ENCODE data around the gene CFAP45.

DNA sequence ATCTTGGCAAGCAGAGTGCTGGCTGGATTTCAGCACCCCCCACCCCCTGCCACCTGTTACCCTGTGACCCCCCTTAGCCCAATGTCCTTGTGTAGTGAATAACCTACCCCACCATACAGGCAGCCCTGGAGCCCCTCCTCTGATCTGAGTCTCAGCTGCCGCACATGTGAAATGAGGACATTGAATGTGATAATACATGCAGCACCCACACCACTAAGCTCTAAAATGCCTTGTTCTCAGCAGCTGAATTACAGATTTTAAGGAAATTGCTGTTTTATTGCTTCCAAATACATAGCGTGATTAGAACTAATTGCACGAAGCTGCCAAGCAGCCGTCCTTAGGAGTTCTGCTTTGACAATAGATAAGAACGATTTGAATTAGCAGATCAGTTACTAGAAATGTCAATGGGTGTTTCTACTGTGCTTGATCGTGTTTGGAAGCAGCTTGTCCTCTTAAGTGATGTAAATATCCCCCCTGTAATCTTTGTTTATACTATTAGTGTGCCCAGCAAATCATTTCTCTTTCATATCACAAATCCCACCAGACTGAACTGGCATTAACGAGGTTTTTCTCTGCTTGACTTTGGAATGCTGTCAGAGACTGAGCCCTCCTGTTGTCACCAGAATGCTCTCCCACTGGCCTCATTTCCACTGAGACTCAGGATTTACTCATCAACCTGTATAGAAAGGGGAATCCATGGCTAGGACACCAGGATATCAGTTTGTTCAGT lies 68.4 kb downstream of the CFAP45 start:
- TF ChIP-seq MECOM (CRISPR knock-in tag; IDR thresholded peaks at IDR 0.05): no peak
- TF ChIP-seq, protein P1, sequence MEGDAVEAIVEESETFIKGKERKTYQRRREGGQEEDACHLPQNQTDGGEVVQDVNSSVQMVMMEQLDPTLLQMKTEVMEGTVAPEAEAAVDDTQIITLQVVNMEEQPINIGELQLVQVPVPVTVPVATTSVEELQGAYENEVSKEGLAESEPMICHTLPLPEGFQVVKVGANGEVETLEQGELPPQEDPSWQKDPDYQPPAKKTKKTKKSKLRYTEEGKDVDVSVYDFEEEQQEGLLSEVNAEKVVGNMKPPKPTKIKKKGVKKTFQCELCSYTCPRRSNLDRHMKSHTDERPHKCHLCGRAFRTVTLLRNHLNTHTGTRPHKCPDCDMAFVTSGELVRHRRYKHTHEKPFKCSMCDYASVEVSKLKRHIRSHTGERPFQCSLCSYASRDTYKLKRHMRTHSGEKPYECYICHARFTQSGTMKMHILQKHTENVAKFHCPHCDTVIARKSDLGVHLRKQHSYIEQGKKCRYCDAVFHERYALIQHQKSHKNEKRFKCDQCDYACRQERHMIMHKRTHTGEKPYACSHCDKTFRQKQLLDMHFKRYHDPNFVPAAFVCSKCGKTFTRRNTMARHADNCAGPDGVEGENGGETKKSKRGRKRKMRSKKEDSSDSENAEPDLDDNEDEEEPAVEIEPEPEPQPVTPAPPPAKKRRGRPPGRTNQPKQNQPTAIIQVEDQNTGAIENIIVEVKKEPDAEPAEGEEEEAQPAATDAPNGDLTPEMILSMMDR (IDR thresholded peaks at IDR 0.05 in 2 of 3, conservative IDR thresholded peaks at IDR 0.05 in 1 of 3; ENCODE audit: insufficient read depth in 2 of 3, low read depth in 1 of 3, low read length in 3 of 3): no peak
- TF ChIP-seq HMG20A (CRISPR knock-in tag; conservative IDR thresholded peaks at IDR 0.05): no peak
- TF ChIP-seq POLR2A (conservative IDR thresholded peaks at IDR 0.05): no peak
- TF ChIP-seq, protein P2, sequence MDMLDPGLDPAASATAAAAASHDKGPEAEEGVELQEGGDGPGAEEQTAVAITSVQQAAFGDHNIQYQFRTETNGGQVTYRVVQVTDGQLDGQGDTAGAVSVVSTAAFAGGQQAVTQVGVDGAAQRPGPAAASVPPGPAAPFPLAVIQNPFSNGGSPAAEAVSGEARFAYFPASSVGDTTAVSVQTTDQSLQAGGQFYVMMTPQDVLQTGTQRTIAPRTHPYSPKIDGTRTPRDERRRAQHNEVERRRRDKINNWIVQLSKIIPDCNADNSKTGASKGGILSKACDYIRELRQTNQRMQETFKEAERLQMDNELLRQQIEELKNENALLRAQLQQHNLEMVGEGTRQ (CRISPR knock-in tag; IDR thresholded peaks at IDR 0.05): no peak
- TF ChIP-seq, protein P3, sequence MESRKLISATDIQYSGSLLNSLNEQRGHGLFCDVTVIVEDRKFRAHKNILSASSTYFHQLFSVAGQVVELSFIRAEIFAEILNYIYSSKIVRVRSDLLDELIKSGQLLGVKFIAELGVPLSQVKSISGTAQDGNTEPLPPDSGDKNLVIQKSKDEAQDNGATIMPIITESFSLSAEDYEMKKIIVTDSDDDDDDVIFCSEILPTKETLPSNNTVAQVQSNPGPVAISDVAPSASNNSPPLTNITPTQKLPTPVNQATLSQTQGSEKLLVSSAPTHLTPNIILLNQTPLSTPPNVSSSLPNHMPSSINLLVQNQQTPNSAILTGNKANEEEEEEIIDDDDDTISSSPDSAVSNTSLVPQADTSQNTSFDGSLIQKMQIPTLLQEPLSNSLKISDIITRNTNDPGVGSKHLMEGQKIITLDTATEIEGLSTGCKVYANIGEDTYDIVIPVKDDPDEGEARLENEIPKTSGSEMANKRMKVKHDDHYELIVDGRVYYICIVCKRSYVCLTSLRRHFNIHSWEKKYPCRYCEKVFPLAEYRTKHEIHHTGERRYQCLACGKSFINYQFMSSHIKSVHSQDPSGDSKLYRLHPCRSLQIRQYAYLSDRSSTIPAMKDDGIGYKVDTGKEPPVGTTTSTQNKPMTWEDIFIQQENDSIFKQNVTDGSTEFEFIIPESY (CRISPR knock-in tag; IDR thresholded peaks at IDR 0.05): no peak
- no peak for TF ChIP-seq ZNF507 (tag; conservative IDR thresholded peaks at IDR 0.05)
- no peak for TF ChIP-seq FOS (IDR thresholded peaks at IDR 0.05; ENCODE audit: extremely low read depth, insufficient read length)
- no peak for TF ChIP-seq CBX8 (IDR thresholded peaks at IDR 0.05; ENCODE audit: borderline replicate concordance, extremely low read depth, low read depth, low read length, poor library complexity, severe bottlenecking)
- TF ChIP-seq SNRNP70 (optimal IDR thresholded peaks at IDR 0.05; ENCODE audit: low read depth, low read length): no peak
- TF ChIP-seq TAF1 (IDR thresholded peaks at IDR 0.05; ENCODE audit: control insufficient read depth, extremely low read depth, insufficient read depth, low read length, severe bottlenecking): no peak

Data from K562 (cell line).